Keratinocyte (primary cell): ENCODE data around the gene PAXIP1. TPM values are rescaled to one million over a fixed set of nuclear protein-coding genes. Genes with fewer than 3 reads are reported as not detected.

Experiments
- DNase-seq: peaks from one replicate; pipeline ENCODE4 v3.0.0-alpha.2; 2011; ENCODE audit warnings: low read depth, missing footprints, low spot score
- FAIRE-seq: peaks from 2 replicates; lab custom pipeline; 2011; peaks lifted over from hg19 to GRCh38; lab: Jason Lieb, UNC
- H2AFZ ChIP-seq: 2 replicates; pipeline ENCODE4 v1.6.0; 2012; ENCODE audit warnings: low read length, control low read depth, inconsistent platforms; ENCODE audit not compliant: control insufficient read depth
- H3K27ac ChIP-seq: 2 replicates; pipeline ENCODE4 v1.5.1; 2011; ENCODE audit warnings: low read length; ENCODE audit not compliant: control insufficient read depth, insufficient read depth
- H3K27me3 ChIP-seq: 3 replicates; pipeline ENCODE4 v1.6.0; 2011; ENCODE audit warnings: low read length; ENCODE audit not compliant: control insufficient read depth, insufficient read depth; ENCODE audit errors: extremely low read depth
- H3K36me3 ChIP-seq, 2 experiments: 2 replicates in 1 of 2; 3 replicates in 1 of 2; pipeline ENCODE4 v1.5.1; 2011; ENCODE audit warnings: low read length in 2 of 2, mild to moderate bottlenecking in 1 of 2; ENCODE audit not compliant: control insufficient read depth in 2 of 2, insufficient read depth in 2 of 2; ENCODE audit errors: extremely low read depth in 1 of 2
- H3K4me1 ChIP-seq: 3 replicates; pipeline ENCODE4 v1.5.1; 2011; ENCODE audit warnings: low read length; ENCODE audit not compliant: control insufficient read depth, insufficient read depth; ENCODE audit errors: extremely low read depth
- H3K4me2 ChIP-seq: 3 replicates; pipeline ENCODE4 v1.6.0; 2011; ENCODE audit warnings: low read depth, low read length; ENCODE audit not compliant: control insufficient read depth, insufficient read depth; ENCODE audit errors: extremely low read depth
- H3K4me3 ChIP-seq, 3 experiments: fragments of 200-600 bp in 1 of 3; sonication (generic) in 1 of 3; 2 replicates in 2 of 3; 3 replicates in 1 of 3; pipeline ENCODE4 v1.5.1; 2011 to 2016; ENCODE audit warnings: low read length in 3 of 3, mild to moderate bottlenecking in 3 of 3, control low read depth in 2 of 3, inconsistent platforms in 1 of 3, low read depth in 1 of 3, mixed read lengths in 1 of 3, mixed run types in 1 of 3, moderate library complexity in 1 of 3; ENCODE audit not compliant: control insufficient read depth in 2 of 3, insufficient read depth in 2 of 3; ENCODE audit errors: extremely low read depth in 1 of 3
- H3K79me2 ChIP-seq: 2 replicates; pipeline ENCODE4 v1.6.0; 2012; ENCODE audit warnings: low read length; ENCODE audit not compliant: control insufficient read depth, insufficient read depth
- H3K9ac ChIP-seq: 3 replicates; pipeline ENCODE4 v1.6.0; 2011; ENCODE audit warnings: low read length; ENCODE audit not compliant: control insufficient read depth, insufficient read depth; ENCODE audit errors: extremely low read depth
- H3K9me1 ChIP-seq: 3 replicates; pipeline ENCODE4 v1.6.0; 2011; ENCODE audit warnings: low read length; ENCODE audit not compliant: control insufficient read depth, insufficient read depth; ENCODE audit errors: extremely low read depth
- H3K9me3 ChIP-seq: 2 replicates; pipeline ENCODE4 v1.5.1; 2012; ENCODE audit warnings: low read depth, low read length; ENCODE audit not compliant: control insufficient read depth
- H4K20me1 ChIP-seq: 3 replicates; pipeline ENCODE4 v1.6.0; 2011; ENCODE audit warnings: low read length; ENCODE audit not compliant: control insufficient read depth, insufficient read depth; ENCODE audit errors: extremely low read depth
- CTCF ChIP-seq, 3 experiments: IDR thresholded peaks in 1 of 3; conservative IDR thresholded peaks in 1 of 3; optimal IDR thresholded peaks in 1 of 3; 2 replicates in 2 of 3; 3 replicates in 1 of 3; pipeline versions ENCODE3 to v1.5.1; 2011; ENCODE audit warnings: low read length in 3 of 3, mild to moderate bottlenecking in 3 of 3, moderate library complexity in 2 of 3, control low read depth in 1 of 3, inconsistent platforms in 1 of 3; ENCODE audit not compliant: insufficient read depth in 2 of 3; ENCODE audit errors: extremely low read depth in 1 of 3
- EZH2 ChIP-seq: IDR thresholded peaks from one replicate; pipeline ENCODE4 v1.6.1; 2012; ENCODE audit warnings: inconsistent platforms, mild to moderate bottlenecking, low read length, moderate library complexity
- dilution Hi-C: fragments of 300-500 bp; cut with MboI; formaldehyde crosslinking; loops from one replicate; pipeline ENCODE4 v1.7.0; 2020; ENCODE audit warnings: low sequenced_read_pairs; ENCODE audit not compliant: extremely low pct_ligation_motif_present
- polyA plus RNA-seq, 5 experiments: library from polyadenylated mRNA; depleted of rRNA in 3 of 5; stranded (reverse) in 3 of 5; stranded (forward) in 1 of 5; unstranded in 1 of 5; fragments of >200 nt; gene quantifications; 1 replicate in 1 of 5; 2 replicates in 3 of 5; 3 replicates in 1 of 5; pipeline versions ENCODE4 v1.2.1 to v1.2.3, GENCODE V29; 2011 to 2012; ENCODE audit warnings: missing spikeins in 2 of 5, low read depth in 1 of 5, low replicate concordance in 1 of 5

Gene PAXIP1
- polyA plus RNA-seq, 1 donor (not counting 4 experiments of a cell fraction or from before 2014, with no cell fraction given) = 9.4 TPM

- no peaks in the 10 kb centered on the region for H4K20me1 ChIP-seq
- H3K9me1 ChIP-seq = no peaks in the 10 kb centered on the region
- no peak overlapping the region for H2AFZ ChIP-seq
- DNase-seq (no peak), FAIRE-seq (no peak)
- H3K4me2 ChIP-seq = no peak overlapping the region
- no peak overlapping the region for H3K27ac ChIP-seq
- H3K4me3 ChIP-seq = no peak overlapping the region
- H3K27me3 ChIP-seq = no peaks in the 10 kb centered on the region
- no peaks in the 10 kb centered on the region for H3K9me3 ChIP-seq
- no peak overlapping the region for H3K9ac ChIP-seq
- TF ChIP-seq CTCF (optimal IDR thresholded peaks at IDR 0.05 in 1 of 3, IDR thresholded peaks at IDR 0.05 in 1 of 3, conservative IDR thresholded peaks at IDR 0.05 in 1 of 3; ENCODE audit: extremely low read depth in 1 of 3, insufficient read depth in 2 of 3, low read length in 3 of 3) (no peak), EZH2 (no peak)
- no peaks in the 10 kb centered on the region for H3K79me2 ChIP-seq
- H3K4me1 ChIP-seq = no peaks in the 10 kb centered on the region
- peaks cover 17 to 18% of the 10 kb centered on the region in 2 experiments for H3K36me3 ChIP-seq
- dilution Hi-C loops = no loop called here
Measured at GRCh38 chr7:154967401-154967955, 35.4 kb downstream of the PAXIP1 start.

- FAIRE-seq (no peak), DNase-seq (no peak)
- Histone ChIP-seq H3K36me3 (peaks cover 14 to 21% of the 10 kb centered on the region in 2 experiments), H3K79me2 (no peaks in the 10 kb centered on the region), H3K9ac (no peak overlapping the region), H3K9me3 (no peaks in the 10 kb centered on the region), H3K27me3 (no peaks in the 10 kb centered on the region), H3K4me2 (no peak overlapping the region), H4K20me1 (no peaks in the 10 kb centered on the region), H3K27ac (no peak overlapping the region), H3K4me1 (no peaks in the 10 kb centered on the region), H2AFZ (no peak overlapping the region), H3K9me1 (no peaks in the 10 kb centered on the region), H3K4me3 (no peak overlapping the region)
- TF ChIP-seq EZH2 (no peak), CTCF (optimal IDR thresholded peaks at IDR 0.05 in 1 of 3, IDR thresholded peaks at IDR 0.05 in 1 of 3, conservative IDR thresholded peaks at IDR 0.05 in 1 of 3; ENCODE audit: extremely low read depth in 1 of 3, insufficient read depth in 2 of 3, low read length in 3 of 3) (no peak)
- dilution Hi-C loops = no loop called here
Measured at GRCh38 chr7:154965014-154965413, 37.9 kb downstream of the PAXIP1 start.
